HL-60 (cell line): ENCODE data around the gene CARM1.
"Not testable (repeated sequence)": the region's sequence is repeated elsewhere in the genome, so short reads cannot be mapped to it uniquely, and the experiment has no call there.

ENCODE experiments used
- DNase-seq, 2 experiments: peaks; one replicate each; pipeline ENCODE4 v3.0.0-alpha.2; 2010 to 2020; ENCODE audit warnings: low read depth in 1 of 2, low spot score in 1 of 2
- H3K27ac ChIP-seq: fragments of 250-450 bp; sonication (Bioruptor Pico); replicated peaks from 2 replicates; pipeline ENCODE4 v1.5.1; 2020; ENCODE audit warnings: mild to moderate bottlenecking, moderate library complexity
- H3K27me3 ChIP-seq: fragments of 250-450 bp; sonication (Bioruptor Pico); 2 replicates; pipeline ENCODE4 v1.5.1; 2021; ENCODE audit warnings: mild to moderate bottlenecking, moderate library complexity; ENCODE audit not compliant: insufficient read depth, poor library complexity, severe bottlenecking
- H3K4me3 ChIP-seq: replicated peaks from 2 replicates; pipeline ENCODE4 v1.5.1; 2011; ENCODE audit warnings: mild to moderate bottlenecking, control low read depth, low read length; ENCODE audit not compliant: insufficient read depth
- GABPA ChIP-seq: IDR thresholded peaks from 2 replicates; pipeline ENCODE4 v1.6.1; 2012; ENCODE audit warnings: low read depth
- POLR2AphosphoS5 ChIP-seq: IDR thresholded peaks from 2 replicates; pipeline ENCODE4 v1.6.1; 2012; ENCODE audit warnings: low read depth
- SPI1 ChIP-seq: IDR thresholded peaks from 2 replicates; pipeline ENCODE4 v1.6.1; 2012; ENCODE audit warnings: low read depth, mild to moderate bottlenecking, borderline replicate concordance
- TF ChIP-seq, protein P1 (sequence below): IDR thresholded peaks from one replicate; pipeline ENCODE4 v1.5.1; 2011; ENCODE audit warnings: low read length, control low read depth, inconsistent platforms; ENCODE audit not compliant: insufficient read depth
- TF ChIP-seq, protein P2 (sequence below): IDR thresholded peaks from 2 replicates; pipeline ENCODE4 v1.6.1; 2012; ENCODE audit warnings: low read depth; ENCODE audit not compliant: insufficient replicate concordance

Gene CARM1

DNA sequence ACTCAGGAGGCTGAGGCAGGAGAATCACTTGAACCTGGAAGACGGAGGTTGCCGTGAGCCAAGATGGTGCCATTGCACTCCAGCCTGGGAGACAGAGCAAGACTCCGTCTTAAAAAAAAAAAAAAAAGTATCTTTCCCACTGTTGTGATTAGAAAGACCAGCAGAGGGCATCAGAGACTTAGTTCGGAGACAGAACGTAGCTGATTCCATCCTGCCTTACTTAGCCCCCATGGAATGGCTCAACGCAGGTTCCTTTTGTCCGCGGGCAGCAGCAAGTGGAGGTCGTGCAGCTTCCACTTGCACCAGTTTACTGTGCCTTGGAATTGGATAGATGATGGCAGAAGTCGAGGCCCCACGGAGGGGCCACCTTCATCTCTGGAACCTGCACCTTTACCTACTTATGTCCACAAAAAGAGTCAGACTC is 65.3 kb downstream of the CARM1 start:
- no peak overlapping the region for H3K4me3 ChIP-seq
- peak; percentile 50 to 62 for DNase-seq
- TF ChIP-seq, protein P1, sequence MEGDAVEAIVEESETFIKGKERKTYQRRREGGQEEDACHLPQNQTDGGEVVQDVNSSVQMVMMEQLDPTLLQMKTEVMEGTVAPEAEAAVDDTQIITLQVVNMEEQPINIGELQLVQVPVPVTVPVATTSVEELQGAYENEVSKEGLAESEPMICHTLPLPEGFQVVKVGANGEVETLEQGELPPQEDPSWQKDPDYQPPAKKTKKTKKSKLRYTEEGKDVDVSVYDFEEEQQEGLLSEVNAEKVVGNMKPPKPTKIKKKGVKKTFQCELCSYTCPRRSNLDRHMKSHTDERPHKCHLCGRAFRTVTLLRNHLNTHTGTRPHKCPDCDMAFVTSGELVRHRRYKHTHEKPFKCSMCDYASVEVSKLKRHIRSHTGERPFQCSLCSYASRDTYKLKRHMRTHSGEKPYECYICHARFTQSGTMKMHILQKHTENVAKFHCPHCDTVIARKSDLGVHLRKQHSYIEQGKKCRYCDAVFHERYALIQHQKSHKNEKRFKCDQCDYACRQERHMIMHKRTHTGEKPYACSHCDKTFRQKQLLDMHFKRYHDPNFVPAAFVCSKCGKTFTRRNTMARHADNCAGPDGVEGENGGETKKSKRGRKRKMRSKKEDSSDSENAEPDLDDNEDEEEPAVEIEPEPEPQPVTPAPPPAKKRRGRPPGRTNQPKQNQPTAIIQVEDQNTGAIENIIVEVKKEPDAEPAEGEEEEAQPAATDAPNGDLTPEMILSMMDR: peak; percentile 21
- no peak for TF ChIP-seq GABPA
- H3K27me3 ChIP-seq: no peaks in the 10 kb centered on the region
- H3K27ac ChIP-seq: no peak overlapping the region

DNA sequence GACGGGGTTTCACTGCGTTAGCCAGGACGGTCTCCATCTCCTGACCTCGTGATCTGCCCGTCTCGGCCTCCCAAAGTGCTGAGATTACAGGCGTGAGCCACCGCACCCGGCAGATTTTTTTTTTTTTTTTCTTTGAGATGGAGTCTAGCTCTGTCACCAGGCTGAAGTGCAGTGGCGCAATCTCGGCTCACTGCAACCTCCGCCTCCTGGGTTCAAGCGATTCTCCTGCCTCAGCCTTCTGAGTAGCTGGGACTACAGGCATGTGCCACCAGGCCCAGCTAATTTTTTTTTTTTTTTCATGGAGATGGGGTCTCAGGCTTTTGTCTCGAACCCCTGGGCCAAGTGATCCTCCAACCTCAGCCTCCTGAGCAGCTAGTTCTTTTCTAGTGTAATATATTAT is 70.3 kb downstream of the CARM1 start:
- not testable (repeated sequence) for H3K27ac ChIP-seq, H3K27me3 ChIP-seq, H3K4me3 ChIP-seq
- peak in 1 of 2 experiments; percentile 38 for DNase-seq

DNA sequence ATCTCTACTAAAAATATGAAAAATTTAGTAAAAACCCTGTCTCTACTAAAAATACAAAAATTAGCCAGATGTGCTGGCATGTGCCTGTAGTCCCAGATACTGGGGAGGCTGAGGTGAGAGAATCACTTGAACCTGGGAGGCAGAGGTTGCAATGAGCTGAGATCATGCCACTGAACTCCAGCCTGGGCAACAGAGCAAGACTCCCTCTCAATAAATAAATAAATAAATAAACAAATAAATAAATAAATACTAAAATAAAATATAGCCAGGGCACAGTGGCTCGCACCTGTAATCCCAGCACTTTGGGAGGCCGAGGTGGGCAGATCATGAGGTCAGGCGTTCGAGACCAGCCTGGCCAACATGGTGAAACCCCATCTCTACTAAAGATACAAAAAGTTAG is 72.1 kb downstream of the CARM1 start:
- not testable (repeated sequence) for H3K27me3 ChIP-seq, DNase-seq, H3K27ac ChIP-seq, H3K4me3 ChIP-seq

DNA sequence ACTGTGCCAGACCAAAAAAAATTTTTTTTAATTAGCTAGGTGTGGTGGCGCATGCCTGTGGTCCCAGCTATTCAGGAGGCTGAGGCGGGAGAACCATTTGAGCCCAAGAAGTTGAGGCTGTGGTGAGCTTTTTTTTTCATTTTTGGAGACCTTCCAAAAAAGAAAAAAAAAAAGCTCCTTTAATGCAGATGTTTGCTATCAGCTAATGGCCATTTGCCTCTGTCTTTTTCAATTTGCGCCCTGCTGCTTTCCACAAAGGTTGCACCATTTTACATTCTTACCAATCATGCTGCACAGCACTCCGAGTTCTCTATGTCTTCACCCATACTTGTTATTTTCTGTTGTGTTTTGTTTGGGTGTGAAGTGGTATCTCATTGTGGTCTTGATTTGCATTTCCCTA is 73.9 kb downstream of the CARM1 start:
- no peak for DNase-seq
- no peak overlapping the region for H3K4me3 ChIP-seq
- no peaks in the 10 kb centered on the region for H3K27me3 ChIP-seq
- H3K27ac ChIP-seq: no peak overlapping the region
- TF ChIP-seq GABPA: no peak
- TF ChIP-seq, protein P1: no peak
- no peak for TF ChIP-seq SPI1
- no peak for TF ChIP-seq POLR2AphosphoS5
- TF ChIP-seq, protein P2, sequence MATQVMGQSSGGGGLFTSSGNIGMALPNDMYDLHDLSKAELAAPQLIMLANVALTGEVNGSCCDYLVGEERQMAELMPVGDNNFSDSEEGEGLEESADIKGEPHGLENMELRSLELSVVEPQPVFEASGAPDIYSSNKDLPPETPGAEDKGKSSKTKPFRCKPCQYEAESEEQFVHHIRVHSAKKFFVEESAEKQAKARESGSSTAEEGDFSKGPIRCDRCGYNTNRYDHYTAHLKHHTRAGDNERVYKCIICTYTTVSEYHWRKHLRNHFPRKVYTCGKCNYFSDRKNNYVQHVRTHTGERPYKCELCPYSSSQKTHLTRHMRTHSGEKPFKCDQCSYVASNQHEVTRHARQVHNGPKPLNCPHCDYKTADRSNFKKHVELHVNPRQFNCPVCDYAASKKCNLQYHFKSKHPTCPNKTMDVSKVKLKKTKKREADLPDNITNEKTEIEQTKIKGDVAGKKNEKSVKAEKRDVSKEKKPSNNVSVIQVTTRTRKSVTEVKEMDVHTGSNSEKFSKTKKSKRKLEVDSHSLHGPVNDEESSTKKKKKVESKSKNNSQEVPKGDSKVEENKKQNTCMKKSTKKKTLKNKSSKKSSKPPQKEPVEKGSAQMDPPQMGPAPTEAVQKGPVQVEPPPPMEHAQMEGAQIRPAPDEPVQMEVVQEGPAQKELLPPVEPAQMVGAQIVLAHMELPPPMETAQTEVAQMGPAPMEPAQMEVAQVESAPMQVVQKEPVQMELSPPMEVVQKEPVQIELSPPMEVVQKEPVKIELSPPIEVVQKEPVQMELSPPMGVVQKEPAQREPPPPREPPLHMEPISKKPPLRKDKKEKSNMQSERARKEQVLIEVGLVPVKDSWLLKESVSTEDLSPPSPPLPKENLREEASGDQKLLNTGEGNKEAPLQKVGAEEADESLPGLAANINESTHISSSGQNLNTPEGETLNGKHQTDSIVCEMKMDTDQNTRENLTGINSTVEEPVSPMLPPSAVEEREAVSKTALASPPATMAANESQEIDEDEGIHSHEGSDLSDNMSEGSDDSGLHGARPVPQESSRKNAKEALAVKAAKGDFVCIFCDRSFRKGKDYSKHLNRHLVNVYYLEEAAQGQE: no peak

DNA sequence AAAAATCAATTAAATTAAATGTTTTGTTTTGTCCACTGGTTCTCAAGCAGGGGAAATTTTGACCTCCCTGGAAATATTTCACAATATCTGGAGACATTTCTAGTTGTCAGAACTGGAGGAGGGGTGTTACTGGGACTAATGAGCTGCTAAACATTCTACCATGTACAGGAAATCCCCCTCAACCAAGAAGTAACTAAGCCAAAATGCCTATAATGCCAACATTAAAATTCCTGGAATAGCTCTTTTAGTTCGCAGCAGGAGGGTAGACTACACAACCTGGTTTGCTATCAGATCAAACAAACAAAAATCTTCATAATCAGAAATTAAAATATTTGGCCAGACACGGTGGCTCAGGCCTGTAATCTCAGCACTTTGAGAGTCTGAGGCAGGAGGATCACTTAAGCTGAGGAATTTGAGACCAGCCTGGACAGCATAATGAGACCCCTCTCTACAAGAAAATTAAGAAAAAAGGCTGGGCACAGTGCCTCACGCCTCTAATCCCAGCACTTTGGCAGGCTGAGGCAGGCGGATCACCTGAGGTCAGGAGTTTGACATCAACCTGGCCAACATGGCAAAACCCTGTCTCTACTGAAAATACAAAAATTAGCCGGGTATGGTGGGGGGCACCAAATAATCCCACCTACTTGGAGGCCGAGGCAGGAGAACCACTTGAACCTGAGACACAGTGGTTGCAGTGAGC is 75.8 kb downstream of the CARM1 start:
- H3K27ac ChIP-seq: no peak overlapping the region
- DNase-seq: no peak
- no peak for TF ChIP-seq POLR2AphosphoS5
- no peak for TF ChIP-seq GABPA
- TF ChIP-seq SPI1: no peak
- TF ChIP-seq, protein P1: no peak
- TF ChIP-seq, protein P2: no peak
- H3K27me3 ChIP-seq: no peaks in the 10 kb centered on the region
- H3K4me3 ChIP-seq: no peak overlapping the region
